Measurements from ENCODE around the gene POLE.

POLE gene

DNA sequence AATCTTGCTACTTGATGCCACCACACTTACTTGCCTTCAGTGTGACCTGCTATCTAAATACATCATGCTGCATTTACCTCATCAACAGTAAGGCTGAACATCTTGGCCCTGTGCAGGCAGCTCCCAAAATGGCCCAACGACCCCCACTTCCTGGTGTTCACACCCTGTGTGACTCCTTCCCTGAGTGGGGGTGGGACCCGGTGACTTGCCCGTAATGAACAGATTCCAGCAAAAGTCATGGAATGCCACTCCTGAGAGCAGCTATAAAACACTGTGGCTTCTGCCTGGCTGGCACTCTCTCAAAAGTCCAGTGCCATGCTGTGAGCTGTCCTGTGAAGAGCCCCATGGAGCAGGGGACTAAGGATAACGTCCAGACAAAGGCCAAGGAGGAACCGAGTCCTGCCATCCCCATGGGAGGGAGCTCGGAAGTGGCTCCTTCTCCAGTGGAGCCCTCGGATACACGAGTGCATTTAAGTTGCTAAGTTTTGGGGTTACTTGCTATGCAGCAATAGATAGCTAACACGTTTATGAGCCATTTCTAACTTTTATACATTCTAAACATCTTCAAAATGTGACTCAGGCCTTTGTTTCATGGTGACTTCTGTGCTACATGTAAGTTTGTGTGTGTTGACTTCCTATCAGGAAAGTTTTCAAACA lies 35.6 kb downstream of the POLE start:
- no peak for DNase-seq

DNA sequence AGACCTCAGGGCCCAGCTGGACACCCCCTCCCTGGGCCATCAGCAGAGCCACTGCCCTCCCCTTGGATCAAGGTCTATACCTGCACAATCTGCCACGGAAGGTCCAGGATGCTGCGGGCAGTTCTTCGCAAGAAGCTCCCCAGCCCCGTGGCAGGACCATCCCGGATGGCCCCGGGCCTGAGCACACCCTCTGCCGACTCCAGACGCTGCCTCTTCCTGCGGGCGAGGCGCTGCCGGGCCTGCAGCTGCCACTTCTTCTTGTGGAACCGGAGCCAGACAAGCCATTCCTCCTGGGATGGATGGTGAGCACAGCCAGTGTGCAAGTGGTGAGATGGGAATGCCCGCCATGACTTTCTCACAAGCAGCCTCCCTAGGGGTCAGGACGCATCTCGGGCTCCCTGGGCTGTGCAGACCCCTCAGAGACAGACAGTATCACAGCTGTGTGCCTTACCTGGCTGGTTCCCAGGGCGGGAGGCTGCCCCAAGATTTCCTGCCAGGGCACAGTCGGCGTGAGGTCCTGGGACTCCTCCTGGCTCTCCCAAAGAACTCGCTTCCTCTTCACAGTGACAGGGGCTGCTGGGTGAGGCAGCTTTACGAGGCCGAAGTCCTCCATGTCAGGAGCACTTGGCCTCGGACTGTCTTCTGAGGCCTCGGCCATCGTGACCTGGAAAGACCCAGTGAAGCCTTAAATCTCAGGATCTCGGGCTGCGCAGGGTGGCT lies 37.8 kb downstream of the POLE start:
- DNase-seq, result no peak

DNA sequence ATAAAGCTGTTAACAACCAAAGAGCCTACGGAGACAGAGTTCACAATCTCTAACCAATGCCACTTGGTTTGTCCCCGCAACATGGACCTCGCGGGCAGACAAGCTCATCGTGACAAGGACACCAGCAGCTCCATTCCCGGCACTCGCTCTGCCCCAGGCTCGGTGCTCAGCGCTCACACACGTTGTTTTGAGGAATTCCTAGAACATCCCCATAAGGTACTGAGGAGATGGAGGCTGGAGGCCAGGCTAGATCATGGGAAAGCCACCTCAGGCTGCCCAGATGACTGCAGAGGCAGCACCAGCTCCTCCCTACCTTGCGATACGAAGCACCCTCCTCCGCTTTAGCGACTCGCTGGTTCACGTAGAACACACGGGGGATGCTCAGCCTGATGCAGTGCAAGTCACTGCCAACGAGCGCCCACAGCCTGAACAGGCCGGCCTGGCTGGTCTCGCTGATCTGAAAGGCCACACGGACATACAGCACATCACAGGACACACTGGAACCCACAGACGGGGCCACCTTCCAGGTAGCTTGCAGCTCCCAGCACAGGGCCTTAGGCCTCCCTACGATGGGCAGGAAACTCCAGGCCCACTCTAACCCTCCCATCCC lies 38.4 kb downstream of the POLE start:
- DNase-seq, result no peak

DNA sequence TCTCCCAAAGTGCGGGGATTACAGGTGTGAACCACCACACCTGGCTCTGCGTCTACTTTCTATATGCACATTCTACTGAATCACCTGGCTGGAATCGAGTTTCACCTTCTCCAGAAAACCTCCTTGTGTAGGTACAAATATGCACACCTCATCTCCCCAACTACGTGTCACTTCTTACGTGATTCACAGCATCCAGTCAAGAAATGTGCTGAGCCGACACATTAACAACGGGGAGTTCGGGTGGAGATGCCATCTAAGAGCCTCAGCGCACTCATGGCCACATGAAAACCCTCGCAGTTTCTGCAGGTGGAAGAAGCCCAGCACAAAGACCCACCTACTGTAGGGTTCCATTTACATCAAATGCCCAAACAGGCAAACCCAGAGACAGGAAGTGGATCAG lies 39.3 kb downstream of the POLE start:
- no peak for DNase-seq

DNA sequence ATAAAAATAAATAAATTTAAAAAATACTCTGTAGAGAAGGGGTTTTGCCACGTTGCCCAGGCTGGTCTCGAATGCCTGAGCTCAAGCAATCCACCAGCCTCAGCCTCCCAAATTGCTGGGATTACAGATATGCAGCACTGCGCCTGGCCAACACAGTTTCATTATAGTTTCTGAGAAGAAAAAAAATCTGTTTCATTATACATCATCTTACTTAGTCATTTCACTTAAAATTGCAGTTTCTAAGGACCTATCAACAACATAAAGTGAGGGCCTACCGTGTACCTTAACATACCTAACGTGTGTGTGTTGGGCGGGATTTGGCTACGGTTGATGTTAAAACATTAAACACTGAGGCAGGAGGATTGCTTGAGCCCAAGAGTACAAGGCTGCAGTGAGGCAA lies 40.3 kb downstream of the POLE start:
- DNase-seq, result no peak

DNA sequence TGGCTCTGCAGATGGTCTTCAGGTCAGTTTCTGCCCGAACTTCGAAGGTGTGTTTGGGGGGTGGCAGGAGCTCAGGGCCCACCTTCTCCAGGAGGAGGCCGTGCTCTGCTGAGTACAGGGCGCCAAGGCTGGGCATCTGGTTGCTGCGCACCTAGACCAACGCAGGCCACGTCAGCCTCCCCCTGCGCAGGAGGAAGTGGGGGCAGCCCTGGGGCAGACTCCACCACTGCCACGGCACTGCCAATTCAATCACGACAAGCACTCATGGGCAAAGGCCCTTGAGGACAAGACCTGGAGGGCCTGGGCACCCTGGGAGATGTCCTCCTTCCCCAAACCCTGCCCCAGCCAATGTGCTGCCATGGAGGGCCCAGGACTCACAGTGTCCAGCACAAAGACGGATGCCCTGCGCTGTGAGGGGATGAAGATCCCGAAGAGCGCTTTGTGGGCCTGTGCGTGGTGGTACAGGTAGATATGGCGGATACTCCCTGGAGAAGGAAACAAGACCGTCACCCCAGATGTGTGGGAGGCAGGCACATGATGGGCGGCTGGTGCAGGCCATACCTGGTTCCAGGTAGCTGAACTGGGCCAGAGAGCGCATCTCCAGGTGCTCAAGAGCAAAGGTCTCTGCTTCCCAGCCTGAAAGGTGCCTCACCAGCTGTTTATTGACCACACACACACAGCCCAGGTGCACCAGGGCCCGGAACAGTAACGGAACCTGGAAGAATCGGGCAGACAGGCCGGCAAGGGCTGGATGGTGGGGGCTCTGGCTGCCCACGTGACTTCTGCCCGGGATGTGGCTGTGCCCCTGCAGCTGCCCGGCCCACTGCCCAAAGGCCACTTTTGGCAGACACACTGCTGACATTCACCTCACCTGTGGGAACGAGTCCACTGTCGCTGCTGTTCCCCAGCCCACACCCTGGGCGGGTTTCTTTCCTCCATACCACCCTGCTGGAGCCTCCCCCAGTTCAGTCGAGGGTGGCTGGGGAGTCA lies 44.0 kb downstream of the POLE start:
- DNase-seq, result no peak

DNA sequence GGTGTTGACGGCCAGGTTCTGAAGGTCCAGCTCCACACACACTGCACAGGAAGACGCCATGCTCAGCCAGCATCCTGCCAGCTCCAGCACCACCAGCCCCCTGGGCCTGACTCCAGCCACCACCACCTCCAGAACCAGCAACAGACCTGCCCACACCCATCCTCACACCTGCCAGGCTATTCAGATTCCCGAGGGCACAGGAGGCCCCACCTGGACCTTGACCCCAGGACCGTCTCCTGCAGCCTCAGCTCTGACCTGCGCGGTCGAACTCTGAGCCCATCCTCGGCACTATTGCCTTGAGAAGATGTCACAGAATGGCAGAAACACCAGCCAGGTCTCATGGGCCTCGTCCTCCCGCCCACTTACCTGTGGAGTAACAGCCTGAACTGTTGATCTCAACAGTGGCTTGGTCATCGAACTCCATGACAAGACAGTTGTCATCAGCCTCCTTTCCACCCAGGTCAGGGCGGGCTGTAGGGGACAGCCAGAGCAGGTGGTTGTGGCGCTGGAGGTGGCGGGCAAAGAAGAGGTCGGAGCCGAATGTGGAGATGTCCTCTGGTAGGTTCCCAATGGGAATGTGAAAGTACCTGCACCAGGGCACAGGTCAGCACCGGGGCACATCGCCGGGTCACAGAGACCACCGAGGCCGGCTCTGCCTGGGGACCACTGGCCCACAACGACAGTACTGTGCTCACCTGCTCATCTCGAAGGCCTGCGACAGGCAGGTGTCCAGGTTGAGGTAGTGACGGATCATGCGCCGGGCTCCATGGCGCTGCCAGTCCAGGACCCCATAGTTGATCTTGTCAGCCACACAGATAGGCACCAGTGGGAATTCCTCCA lies 45.1 kb downstream of the POLE start:
- DNase-seq, result no peak

DNA sequence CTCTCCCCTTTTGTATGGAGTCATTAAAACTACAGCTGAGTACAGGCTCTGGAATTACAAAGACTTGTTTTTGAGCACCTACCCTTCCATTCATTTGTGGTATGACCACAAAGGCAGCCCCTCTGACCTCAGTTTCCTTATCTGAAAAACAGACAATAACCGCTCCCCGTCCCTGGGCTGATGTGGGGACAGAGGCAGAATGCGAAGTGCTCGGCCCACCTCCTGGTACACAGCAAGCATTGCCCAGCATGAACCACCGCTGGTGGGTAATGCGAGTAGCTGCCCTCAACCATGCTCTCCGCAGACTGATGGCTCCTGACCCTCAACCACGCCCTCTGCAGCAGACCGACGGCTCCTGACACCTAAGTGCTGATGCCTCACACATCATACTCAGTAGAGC lies 46.2 kb downstream of the POLE start:
- no peak for DNase-seq

DNA sequence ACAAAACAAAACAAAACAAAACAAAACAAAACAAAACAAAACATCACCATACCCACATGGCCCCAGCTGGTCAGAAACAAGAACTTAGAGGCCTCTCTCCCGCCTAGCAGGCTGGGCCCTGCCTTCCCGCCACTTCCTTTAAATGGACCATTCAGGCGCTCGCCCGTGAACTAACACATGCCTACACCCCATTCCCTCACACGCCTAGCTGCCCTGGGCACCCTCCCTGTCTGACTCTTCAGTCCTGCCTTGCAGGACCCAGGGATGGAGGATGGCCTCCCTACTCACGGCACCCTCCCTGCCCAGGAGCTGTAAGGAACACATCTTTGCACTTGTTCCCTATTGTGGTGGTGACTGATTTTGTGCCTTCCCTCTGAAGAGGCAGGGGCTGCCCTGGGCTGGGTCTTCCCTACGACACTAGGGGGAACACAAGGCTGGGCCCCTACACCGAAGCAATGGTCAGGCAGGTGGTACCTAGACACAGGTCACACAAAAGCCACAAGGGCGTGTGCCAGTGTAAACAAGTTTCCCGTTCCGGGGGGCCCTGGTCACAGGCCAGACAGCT lies 47.1 kb downstream of the POLE start:
- DNase-seq, result no peak

DNA sequence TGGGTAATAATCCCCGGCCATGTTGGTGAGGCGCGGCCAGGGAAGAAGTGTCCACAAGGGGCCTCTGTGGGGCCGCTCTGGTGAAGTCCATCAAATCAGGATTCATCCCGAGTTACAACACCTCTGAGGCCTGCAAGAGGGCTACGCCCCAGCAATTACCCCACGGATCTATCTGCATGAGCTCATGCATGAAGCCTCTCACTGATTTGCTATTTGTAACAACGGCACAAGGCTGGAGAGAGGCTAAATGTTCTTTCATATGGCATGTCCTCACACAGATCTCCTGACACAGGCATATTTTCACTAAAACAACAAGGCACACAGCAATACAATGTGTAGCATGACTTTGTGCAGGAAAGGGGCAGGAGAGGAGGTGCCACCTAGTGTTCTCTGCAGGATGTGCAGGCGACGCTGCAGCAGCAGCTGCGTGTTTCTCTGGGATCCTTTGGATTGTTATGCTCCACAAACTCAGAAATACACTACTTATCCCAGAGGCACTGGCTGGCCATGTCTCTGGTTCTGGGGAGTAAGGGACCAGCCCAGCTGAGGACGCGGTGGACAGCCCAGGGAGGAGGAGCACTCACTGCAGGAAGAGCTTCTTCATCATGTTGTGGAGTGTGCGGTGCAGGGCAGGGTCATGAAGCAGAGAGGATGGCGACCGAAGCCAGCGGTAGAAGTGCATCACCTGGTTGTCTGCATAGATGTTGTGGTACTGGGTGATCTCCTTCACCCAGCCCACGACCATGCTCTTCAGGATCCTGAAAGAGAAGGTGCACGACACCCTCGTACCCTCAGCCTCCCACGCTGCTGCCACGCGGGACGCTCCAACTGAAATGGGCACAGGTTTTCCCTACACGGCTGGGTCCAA lies 48.4 kb downstream of the POLE start:
- DNase-seq, result no peak

DNA sequence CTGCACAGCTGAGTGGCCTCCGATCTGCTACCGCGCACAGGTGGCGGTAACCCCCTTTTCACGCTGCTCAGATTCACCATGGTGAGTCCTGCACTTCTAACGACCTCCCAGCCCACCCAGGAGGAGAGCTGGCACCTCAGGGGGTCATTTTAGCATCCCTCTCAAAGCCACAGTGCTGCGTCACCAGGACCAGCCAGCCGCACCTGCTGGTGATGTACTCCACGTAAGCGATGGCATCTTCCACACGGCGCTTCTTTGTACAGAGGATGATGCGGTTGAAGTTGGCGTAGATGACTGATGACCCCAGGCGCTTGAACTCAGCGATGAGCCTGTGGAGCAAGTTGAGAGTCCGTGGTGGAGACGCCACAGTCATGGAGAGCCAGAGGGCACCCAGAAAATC lies 49.3 kb downstream of the POLE start:
- no peak for DNase-seq

DNA sequence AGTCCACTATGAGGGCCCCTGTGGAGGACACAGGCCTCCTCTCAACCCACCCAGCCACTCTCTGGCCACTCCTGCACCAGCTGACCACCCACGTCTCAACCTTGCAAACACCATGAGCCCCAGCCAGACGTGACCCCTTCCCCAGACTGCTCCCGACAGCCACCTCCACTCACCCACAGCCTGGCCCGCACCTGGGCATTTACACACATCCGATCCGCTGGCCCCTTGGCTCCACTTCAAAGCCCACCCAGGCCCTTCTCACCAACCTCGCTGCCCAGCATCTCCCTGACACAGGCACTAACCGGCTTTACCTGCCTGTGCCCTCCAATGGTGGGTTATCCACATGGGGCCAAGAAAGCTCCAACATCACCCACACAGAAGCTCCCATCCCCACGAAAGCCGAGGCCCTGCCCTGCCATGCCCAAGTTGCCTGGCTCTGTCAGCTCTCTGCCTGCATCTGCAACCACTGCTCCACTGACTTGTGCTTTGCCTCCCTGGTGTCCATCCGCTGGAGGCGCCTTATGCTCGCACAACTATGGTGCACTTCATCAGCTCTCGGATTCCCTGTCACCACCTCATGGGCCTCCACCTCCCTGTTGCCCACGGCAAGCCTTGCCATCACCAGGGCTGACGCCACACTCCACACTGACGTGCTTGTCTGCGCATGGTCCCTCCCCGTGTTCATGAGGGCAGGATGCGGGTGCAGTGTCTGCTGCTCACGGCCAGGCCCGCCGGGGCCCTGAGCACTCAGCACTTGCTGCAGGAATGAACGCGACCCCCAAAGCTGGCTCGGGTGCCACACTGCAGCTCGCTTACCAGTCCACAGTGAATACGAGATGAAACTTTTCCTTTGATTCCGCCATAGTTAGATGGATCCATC lies 51.8 kb downstream of the POLE start:
- DNase-seq, result no peak

DNA sequence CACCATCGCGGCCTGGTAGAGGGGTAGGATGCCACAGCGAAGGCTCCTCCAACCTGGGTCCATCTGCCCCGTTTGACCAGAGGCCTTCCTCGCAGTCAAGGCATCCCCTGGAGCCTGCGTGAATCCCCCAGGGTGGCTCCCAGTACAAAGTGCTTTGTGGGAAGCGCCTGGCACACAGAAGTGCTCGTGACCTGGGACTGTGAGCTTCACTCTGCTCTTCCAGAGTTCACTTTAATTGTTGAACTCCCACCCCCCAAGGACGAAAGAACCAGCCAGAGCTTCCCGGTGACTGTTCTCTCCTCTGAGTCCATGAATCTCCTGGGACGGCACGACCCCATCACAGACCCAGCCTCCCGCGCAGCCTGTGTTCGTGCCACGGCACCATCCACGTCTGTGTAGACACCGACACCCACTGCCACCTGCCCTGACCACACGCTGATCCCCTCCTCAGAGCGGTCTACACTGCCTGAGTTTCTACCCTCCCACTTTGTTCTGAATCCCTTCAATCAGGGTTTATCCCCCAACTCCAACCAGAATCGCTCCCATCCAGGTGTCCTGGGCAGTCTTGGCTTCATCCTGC lies 52.6 kb downstream of the POLE start:
- DNase-seq, result no peak

DNA sequence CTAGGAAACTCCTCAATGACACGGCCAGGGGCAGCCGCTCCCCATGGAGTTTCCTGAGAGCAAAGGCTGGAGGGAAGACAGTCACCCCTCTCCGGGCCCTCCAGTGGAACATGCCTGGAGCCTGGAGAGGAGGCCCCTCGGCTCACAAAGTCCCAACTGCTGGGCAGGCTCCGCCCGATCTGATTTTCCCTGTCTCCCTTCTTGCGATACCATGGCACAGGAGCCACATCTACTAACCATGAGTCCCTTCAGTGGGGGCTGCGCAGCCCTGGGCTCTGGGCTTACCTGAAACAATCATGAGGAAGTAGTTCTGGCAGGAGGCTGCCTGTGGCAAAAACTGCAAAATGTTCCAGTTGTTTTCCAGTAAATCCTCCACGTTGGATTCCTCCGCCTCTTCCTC lies 53.2 kb downstream of the POLE start:
- no peak for DNase-seq

DNA sequence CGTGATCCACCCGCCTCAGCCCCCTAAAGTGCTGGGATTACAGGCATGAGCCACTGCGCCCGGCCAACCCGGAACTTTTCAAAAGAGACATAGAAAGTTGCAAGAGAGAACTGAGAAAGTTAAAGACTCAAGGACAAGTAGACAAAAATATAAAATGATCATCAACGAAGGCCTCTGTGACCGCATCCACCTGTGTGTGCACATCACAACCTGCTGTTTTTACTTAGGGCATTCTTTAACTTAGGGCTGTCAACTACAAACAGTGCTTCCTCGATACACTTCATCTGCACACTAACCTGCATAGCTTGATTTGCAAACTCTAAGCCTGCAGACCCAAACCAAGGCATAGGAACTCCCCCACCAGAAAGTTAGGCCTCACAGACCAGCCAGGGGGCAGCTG lies 53.7 kb downstream of the POLE start:
- no peak for DNase-seq

DNA sequence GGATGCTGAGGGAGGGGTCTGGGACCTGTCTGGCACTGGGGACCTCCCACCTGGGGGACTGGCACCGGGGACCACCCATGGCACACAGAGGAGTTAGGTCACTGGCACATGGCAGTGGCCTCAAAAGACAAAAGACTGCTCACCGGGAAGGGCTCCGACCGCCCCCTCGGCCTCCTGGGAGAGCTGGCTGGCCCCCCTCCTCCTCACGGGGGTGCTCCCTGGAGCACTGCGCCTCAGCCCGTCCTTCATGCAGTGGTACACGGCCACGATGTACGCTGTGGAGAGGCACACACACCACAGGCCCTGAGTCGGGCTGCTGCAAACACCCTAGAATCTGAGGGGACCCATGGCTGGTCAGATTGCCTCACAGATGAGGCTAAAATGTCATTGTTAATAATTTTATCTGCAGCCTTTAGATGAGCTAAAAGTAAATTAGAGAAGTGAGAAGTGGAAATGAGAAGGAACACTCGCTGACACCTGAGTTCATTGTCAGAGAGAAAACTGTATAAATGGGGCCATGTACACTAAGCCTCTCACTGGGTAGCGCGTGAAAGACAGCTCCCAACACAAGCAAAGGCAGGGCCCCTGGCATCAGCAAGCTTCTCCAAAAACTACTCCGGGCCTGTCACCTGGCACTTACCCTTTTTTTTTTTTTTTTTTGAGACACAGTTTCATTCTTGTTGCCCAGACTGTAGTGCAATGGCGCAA lies 54.5 kb downstream of the POLE start:
- no peak for DNase-seq

DNA sequence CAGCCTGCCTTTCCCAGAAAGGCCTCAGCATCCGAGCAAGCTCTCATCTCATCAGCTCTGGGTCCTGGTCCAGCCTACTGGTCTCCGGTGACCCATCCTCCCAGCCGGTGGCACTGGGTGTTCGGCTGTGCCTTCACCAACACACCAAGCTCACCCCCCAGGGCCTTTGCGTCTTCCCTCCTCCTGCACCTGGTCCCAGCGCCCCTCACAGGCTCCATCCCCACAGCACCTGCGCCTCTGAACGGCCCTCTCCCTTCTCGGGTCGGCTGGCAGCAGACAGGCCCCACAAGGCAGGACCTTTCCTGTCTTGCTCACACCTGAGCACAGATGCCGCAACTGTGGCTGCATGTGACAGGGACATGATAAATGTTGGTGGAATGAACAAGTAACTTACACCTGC lies 55.5 kb downstream of the POLE start:
- DNase-seq, result no peak

DNA sequence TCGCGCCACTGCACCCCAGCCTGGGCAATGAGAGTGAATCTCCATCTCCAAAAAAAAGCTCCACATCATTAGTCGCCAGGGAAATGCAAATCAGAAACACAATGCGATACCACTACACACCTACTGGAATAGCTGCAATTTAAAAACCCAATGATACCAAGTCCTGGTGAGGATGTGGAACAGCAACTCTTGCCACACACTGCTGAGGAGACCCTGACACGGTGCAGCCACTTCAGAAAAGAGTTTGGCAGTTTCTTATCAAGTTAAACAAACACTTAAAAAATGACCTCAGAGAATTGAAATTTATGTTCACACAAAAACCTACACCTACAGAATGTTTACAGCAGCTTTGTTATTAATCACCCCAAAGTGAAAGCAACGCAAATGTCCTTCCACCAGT lies 56.5 kb downstream of the POLE start:
- DNase-seq, result no peak

DNA sequence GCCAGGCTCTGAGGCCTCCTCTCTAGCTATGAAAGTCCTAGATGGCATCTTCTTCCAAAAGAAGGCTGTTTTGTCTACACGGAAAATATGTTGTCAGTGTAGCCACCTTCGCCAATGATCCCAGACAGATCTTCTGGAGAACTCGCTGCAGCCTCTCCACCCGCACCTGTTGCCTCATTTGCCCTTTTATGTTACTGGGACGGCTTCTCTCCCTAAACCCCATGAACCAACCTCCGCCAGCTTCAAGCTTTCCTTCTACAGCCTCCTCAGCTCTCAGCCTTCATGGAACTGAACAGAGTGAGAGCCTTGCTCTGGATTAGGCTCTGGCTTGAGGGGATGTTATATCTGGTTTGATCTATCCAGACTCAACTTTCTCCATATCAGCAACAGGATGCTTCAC lies 57.8 kb downstream of the POLE start:
- DNase-seq, result no peak

Measured in activated CD4-positive, alpha-beta T cell treated with anti-CD3 and anti-CD28 coated beads, Interleukin-2, amount 50 U/mL, for 4 hours (primary cell).